Stomach (tissue), 9 donors: ENCODE data around the gene TBC1D4. TPM values are rescaled to one million over a fixed set of nuclear protein-coding genes. Genes with fewer than 3 reads are reported as not detected.

Experiments
- DNase-seq, 2 donors: peaks; one replicate each; pipeline versions ENCODE4 v3.0.0 to v3.0.0-alpha.2; 2013 to 2019
- H3K27ac ChIP-seq, 5 donors: fragments of 200-600 bp in 4 of 5; sonication (generic) in 4 of 5; one replicate each; pipeline ENCODE4 v1.5.1; 2013 to 2019; ENCODE audit warnings: mild to moderate bottlenecking in 1 of 5, moderate library complexity in 1 of 5
- H3K27me3 ChIP-seq, 3 donors: fragments of 200-600 bp; sonication (generic); one replicate each; pipeline ENCODE4 v1.5.1; 2017 to 2019; ENCODE audit warnings: mixed run types in 1 of 3
- H3K36me3 ChIP-seq, 4 donors: fragments of 200-600 bp; sonication (generic); 1 replicate in 3 of 4; 2 replicates in 1 of 4; pipeline ENCODE4 v1.5.1; 2016 to 2019
- H3K4me1 ChIP-seq, 4 donors: fragments of 200-600 bp; sonication (generic); one replicate each; pipeline ENCODE4 v1.5.1; 2016 to 2019
- H3K4me3 ChIP-seq, 4 donors: fragments of 200-600 bp; sonication (generic) in 3 of 4; one replicate each; pipeline ENCODE4 v1.5.1; 2016 to 2019; ENCODE audit warnings: mild to moderate bottlenecking in 1 of 4
- H3K9me3 ChIP-seq, 4 donors: fragments of 200-600 bp; sonication (generic); one replicate each; pipeline ENCODE4 v1.5.1; 2016 to 2019
- CTCF ChIP-seq, 7 experiments: fragments of 450-650 bp in 4 of 7; fragments of 200-600 bp in 3 of 7; sonication (generic) in 3 of 7; IDR thresholded peaks; one replicate each; pipeline ENCODE4 v1.5.1; 2016 to 2019; ENCODE audit warnings: antibody characterized with exemption in 7 of 7, control low read depth in 2 of 7, mild to moderate bottlenecking in 1 of 7
- EP300 ChIP-seq: sonication (generic); formaldehyde crosslinking; IDR thresholded peaks from one replicate; pipeline ENCODE4 v1.6.1; 2017; ENCODE audit warnings: antibody characterized with exemption
- POLR2A ChIP-seq, 4 donors: fragments of 450-650 bp; IDR thresholded peaks; one replicate each; pipeline ENCODE4 v1.6.1; 2016; ENCODE audit warnings: antibody characterized with exemption in 4 of 4, control low read depth in 2 of 4, mild to moderate bottlenecking in 1 of 4, moderate library complexity in 1 of 4
- POLR2AphosphoS5 ChIP-seq, 3 donors: sonication (generic); formaldehyde crosslinking; IDR thresholded peaks; one replicate each; pipeline ENCODE4 v1.6.1; 2016; ENCODE audit warnings: antibody characterized with exemption in 3 of 3
- WGBS, 5 donors: extraction: QIAGEN DNeasy Blood & Tissue Kit in 3 of 5; methylation state at CpG; one replicate each; pipeline versions ENCODE4 v1.1.5 to v1.1.7; 2013 to 2018; 5-methylcytosine and 5-hydroxymethylcytosine counted together
- intact Hi-C: fragments of 100-400 bp; cut with DNase I; formaldehyde crosslinking; loops from one replicate; pipeline ENCODE4 v1.15.1; 2023; ENCODE audit warnings: low total_unique reads
- polyA plus RNA-seq, 3 donors: library from polyadenylated mRNA; stranded (reverse); fragments of 200-250 nt; gene quantifications; one replicate each; pipeline ENCODE4 v1.2.3, GENCODE V29; 2013
- total RNA-seq, 5 donors: library from RNA; depleted of rRNA; stranded (reverse); fragments of >200 nt; gene quantifications; one replicate each; pipeline versions ENCODE4 v1.1.0 to v1.2.3, GENCODE V29; 2014 to 2016
- donor health status: healthy with polysubstance abuse.
- donor health status: Bipolar disorder and iron deficiency.
- donor health status: healthy.

TBC1D4 gene
- total and polyA plus RNA-seq, 8 donors, result 4.9 to 47.8 (median 27.3) TPM

- no peak for TF ChIP-seq POLR2A (IDR thresholded peaks at IDR 0.05)
- no peak for TF ChIP-seq EP300
- TF ChIP-seq CTCF (IDR thresholded peaks at IDR 0.05), result no peak
- no peak for TF ChIP-seq POLR2AphosphoS5 (IDR thresholded peaks at IDR 0.05)
- no peaks in the 10 kb centered on the region for H3K27me3 ChIP-seq
- peaks cover 8 to 32% (median 15%) of the 10 kb centered on the region in 4 donors for H3K4me1 ChIP-seq
- no peak overlapping the region for H3K4me3 ChIP-seq
- H3K36me3 ChIP-seq, result no peaks in the 10 kb centered on the region
- 80 to 93% (median 88%) methylated on average over 4 of the region's 4 CpGs for WGBS, 5 donors
- intact Hi-C loops, result no loop called here
- no peak overlapping the region for H3K27ac ChIP-seq
- no peak for DNase-seq
- H3K9me3 ChIP-seq, result no peaks in the 10 kb centered on the region
Observed at GRCh38 chr13:75411924-75412537, 69.9 kb downstream of the TBC1D4 start.

DNA sequence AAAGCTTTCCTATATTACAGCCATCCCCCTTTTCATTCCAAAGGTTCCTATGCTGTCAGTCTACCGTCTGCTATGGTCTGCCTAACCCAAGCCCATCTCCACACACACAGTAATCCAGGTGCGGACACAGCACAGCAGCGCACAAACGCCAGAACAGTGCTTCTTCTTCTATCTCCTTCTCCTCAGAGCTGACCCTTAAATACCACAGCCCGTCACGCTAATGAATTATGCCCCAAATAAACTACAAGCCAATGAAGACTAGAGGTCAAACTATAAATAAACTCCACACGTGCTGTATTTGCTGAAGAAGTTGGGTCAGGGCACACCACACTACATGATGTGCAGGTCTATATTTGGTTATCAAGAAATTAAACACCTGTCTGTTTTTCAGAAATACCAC is 71.8 kb downstream of the TBC1D4 start:
- Histone ChIP-seq H3K4me1 (peaks cover 0 to 14% (median 3%) of the 10 kb centered on the region in 4 donors), H3K27ac (no peak overlapping the region), H3K27me3 (no peaks in the 10 kb centered on the region), H3K9me3 (no peaks in the 10 kb centered on the region), H3K36me3 (no peaks in the 10 kb centered on the region), H3K4me3 (no peak overlapping the region)
- intact Hi-C loops, result no loop called here
- 77 to 84% (median 79%) methylated on average over 7 of the region's 7 CpGs for WGBS, 5 donors
- no peak for DNase-seq
- TF ChIP-seq CTCF (IDR thresholded peaks at IDR 0.05) (no peak), POLR2A (IDR thresholded peaks at IDR 0.05) (no peak), EP300 (no peak), POLR2AphosphoS5 (IDR thresholded peaks at IDR 0.05) (no peak)

DNA sequence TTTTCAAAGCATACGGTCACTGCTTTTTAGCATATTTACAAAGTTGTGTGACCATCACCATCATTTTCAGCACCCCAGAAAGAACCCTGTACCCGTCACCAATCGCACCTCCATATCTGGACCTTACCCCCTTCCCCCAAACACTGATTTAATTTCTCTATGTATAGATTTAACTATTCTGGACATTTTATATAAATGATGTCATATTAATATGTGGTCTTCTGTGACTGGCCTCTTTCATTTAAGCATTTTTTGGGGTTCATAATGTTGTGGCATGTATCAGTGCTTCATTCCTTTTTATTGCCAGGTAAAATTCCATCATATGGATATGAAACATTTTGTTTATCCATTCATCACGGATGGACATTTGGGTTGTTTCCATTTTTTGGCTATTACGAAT is 74.0 kb downstream of the TBC1D4 start:
- no peak overlapping the region for H3K27ac ChIP-seq

GRCh38 chr13:75407473-75407872 is 74.5 kb downstream of the TBC1D4 start:
- no peak for TF ChIP-seq POLR2A (IDR thresholded peaks at IDR 0.05)
- peaks cover 0 to 7% (median 0%) of the 10 kb centered on the region in 4 donors for H3K4me1 ChIP-seq
- 92 to 98% (median 96%) methylated on average over 4 of the region's 4 CpGs for WGBS, 5 donors
- H3K4me3 ChIP-seq, result no peak overlapping the region
- intact Hi-C loops, result no loop called here
- no peaks in the 10 kb centered on the region for H3K36me3 ChIP-seq
- no peak for DNase-seq
- no peaks in the 10 kb centered on the region for H3K27me3 ChIP-seq
- no peak overlapping the region for H3K27ac ChIP-seq
- H3K9me3 ChIP-seq, result no peaks in the 10 kb centered on the region

More for the DNA sequence above, 74.0 kb downstream of the TBC1D4 start:
- Histone ChIP-seq H3K27me3 (no peaks in the 10 kb centered on the region), H3K9me3 (no peaks in the 10 kb centered on the region), H3K4me1 (peaks cover 0 to 1% (median 0%) of the 10 kb centered on the region in 4 donors), H3K4me3 (no peak overlapping the region), H3K36me3 (no peaks in the 10 kb centered on the region)
- intact Hi-C loops, result no loop called here
- DNase-seq, result no peak
- no peak for TF ChIP-seq EP300
- no peak for TF ChIP-seq CTCF (IDR thresholded peaks at IDR 0.05)
- TF ChIP-seq POLR2A (IDR thresholded peaks at IDR 0.05), result no peak
- no peak for TF ChIP-seq POLR2AphosphoS5 (IDR thresholded peaks at IDR 0.05)
- 94 to 97% (median 96%) methylated on average over 5 of the region's 5 CpGs for WGBS, 5 donors

GRCh38 chr13:75405976-75406703 is 75.8 kb downstream of the TBC1D4 start:
- Histone ChIP-seq H3K4me3 (no peak overlapping the region), H3K36me3 (no peaks in the 10 kb centered on the region), H3K27ac (peak overlapping the region in 1 of 5 donors; percentile 31), H3K27me3 (no peaks in the 10 kb centered on the region), H3K4me1 (peaks cover 0 to 11% (median 0%) of the 10 kb centered on the region in 4 donors), H3K9me3 (no peaks in the 10 kb centered on the region)
- intact Hi-C loops, result no loop called here
- no peak for TF ChIP-seq EP300
- TF ChIP-seq POLR2AphosphoS5 (IDR thresholded peaks at IDR 0.05), result no peak
- TF ChIP-seq POLR2A (IDR thresholded peaks at IDR 0.05), result no peak
- TF ChIP-seq CTCF (IDR thresholded peaks at IDR 0.05), result no peak
- 73 to 82% (median 80%) methylated on average over 9 of the region's 9 CpGs for WGBS, 5 donors
- no peak for DNase-seq
